SK-N-SH (cell line): ENCODE data around the gene KCNT1. TPM values are rescaled to one million over a fixed set of nuclear protein-coding genes. Genes with fewer than 3 reads are reported as not detected.

ENCODE experiments used
- CTCF ChIA-PET: fragments of 300-600, 350-600 bp; formaldehyde crosslinking; extraction: SDS; loops from one replicate; lab custom pipeline; 2021; lab: Yijun Ruan, JAX
- POLR2A ChIA-PET: fragments of 350-600 bp; sonication (Branson Sonifier 250); formaldehyde crosslinking; extraction: SDS; loops from one replicate; lab custom pipeline; 2020; ENCODE audit warnings: antibody characterized with exemption, inconsistent platforms; lab: Yijun Ruan, JAX
- DNase-seq: peaks from one replicate; pipeline ENCODE4 v3.0.0; 2012
- H2AFZ ChIP-seq: fragments of 200-600 bp; sonication (generic); 2 replicates; pipeline ENCODE4 v1.8.1; 2016; ENCODE audit warnings: antibody characterized with exemption, mild to moderate bottlenecking, low read depth
- H3F3A ChIP-seq: fragments of 200-600 bp; sonication (generic); replicated peaks from 2 replicates; pipeline ENCODE3; 2016; ENCODE audit warnings: antibody characterized with exemption, mild to moderate bottlenecking; ENCODE audit not compliant: insufficient read depth
- H3K27ac ChIP-seq, 2 experiments: fragments of 200-500 bp in 1 of 2; fragments of 200-600 bp in 1 of 2; sonication (Bioruptor generic) in 1 of 2; sonication (generic), shearing (Covaris generic) in 1 of 2; 2 replicates each; pipeline versions ENCODE4 v1.5.1 to v1.6.1; 2014 to 2016; ENCODE audit warnings: low read depth in 2 of 2, inconsistent platforms in 1 of 2, low read length in 1 of 2, mild to moderate bottlenecking in 1 of 2, mixed read lengths in 1 of 2
- H3K27me3 ChIP-seq: fragments of 200-600 bp; sonication (generic), shearing (Covaris generic); 2 replicates; pipeline ENCODE4 v1.6.1; 2016; ENCODE audit warnings: mixed run types; ENCODE audit not compliant: insufficient read depth
- H3K36me3 ChIP-seq, 2 experiments: fragments of 200-500 bp in 1 of 2; fragments of 200-600 bp in 1 of 2; sonication (Bioruptor generic) in 1 of 2; sonication (generic) in 1 of 2; replicated peaks in 1 of 2; 2 replicates each; pipeline versions ENCODE3 to v1.5.1; 2014 to 2016; ENCODE audit warnings: low read length in 1 of 2, mild to moderate bottlenecking in 1 of 2; ENCODE audit not compliant: insufficient read depth in 2 of 2, control insufficient read depth in 1 of 2
- H3K4me1 ChIP-seq, 2 experiments: fragments of 200-500 bp in 1 of 2; fragments of 200-600 bp in 1 of 2; sonication (Bioruptor generic) in 1 of 2; sonication (generic), shearing (Covaris generic) in 1 of 2; 2 replicates each; pipeline versions ENCODE4 v1.5.1 to v1.6.1; 2014 to 2016; ENCODE audit warnings: low read depth in 1 of 2, low read length in 1 of 2, mixed run types in 1 of 2; ENCODE audit not compliant: insufficient read depth in 2 of 2, control insufficient read depth in 1 of 2
- H3K4me2 ChIP-seq: fragments of 200-600 bp; sonication (generic), shearing (Covaris generic); 2 replicates; pipeline ENCODE4 v1.6.1; 2017; ENCODE audit warnings: mixed run types
- H3K4me3 ChIP-seq, 2 experiments: fragments of 200-500 bp in 1 of 2; fragments of 200-600 bp in 1 of 2; sonication (Bioruptor generic) in 1 of 2; sonication (generic), shearing (Covaris generic) in 1 of 2; 2 replicates each; pipeline versions ENCODE4 v1.5.1 to v1.8.1; 2014 to 2016; ENCODE audit warnings: low read depth in 2 of 2, inconsistent platforms in 1 of 2, low read length in 1 of 2, mild to moderate bottlenecking in 1 of 2, mixed read lengths in 1 of 2, moderate library complexity in 1 of 2
- H3K79me2 ChIP-seq: fragments of 200-600 bp; sonication (generic); 2 replicates; pipeline ENCODE4 v1.8.1; 2017; ENCODE audit warnings: mild to moderate bottlenecking; ENCODE audit not compliant: insufficient read depth
- H3K9ac ChIP-seq: fragments of 200-600 bp; sonication (generic); 2 replicates; pipeline ENCODE4 v1.6.1; 2017; ENCODE audit warnings: mixed run types
- H3K9me2 ChIP-seq: fragments of 200-600 bp; sonication (generic); 2 replicates; pipeline ENCODE4 v1.6.1; 2017; ENCODE audit warnings: mixed run types
- H3K9me3 ChIP-seq: fragments of 200-600 bp; sonication (generic); 2 replicates; pipeline ENCODE4 v1.6.1; 2017; ENCODE audit warnings: mixed run types, mild to moderate bottlenecking, moderate library complexity
- H4K20me1 ChIP-seq: fragments of 200-600 bp; sonication (generic); 2 replicates; pipeline ENCODE4 v1.6.1; 2017; ENCODE audit warnings: mild to moderate bottlenecking, mixed run types; ENCODE audit not compliant: insufficient read depth
- FOXJ3 ChIP-seq: sonication (generic); formaldehyde crosslinking; IDR thresholded peaks from 2 replicates; pipeline ENCODE4 v1.5.1; 2020; ENCODE audit warnings: mild to moderate bottlenecking, missing genetic modification reagents
- JUND ChIP-seq: IDR thresholded peaks from 2 replicates; pipeline ENCODE4 v1.4.0; 2012
- MEF2A ChIP-seq: IDR thresholded peaks from 2 replicates; pipeline ENCODE4 v1.4.0; 2012; ENCODE audit warnings: low read depth, borderline replicate concordance
- NFIC ChIP-seq: IDR thresholded peaks from 2 replicates; pipeline ENCODE4 v1.4.0; 2012; ENCODE audit warnings: borderline replicate concordance
- NRF1 ChIP-seq: IDR thresholded peaks from 2 replicates; pipeline ENCODE4 v1.6.1; 2012; ENCODE audit warnings: low read depth, mild to moderate bottlenecking, low read length
- POLR2AphosphoS5 ChIP-seq: IDR thresholded peaks from 2 replicates; pipeline ENCODE4 v1.6.1; 2012; ENCODE audit warnings: low read depth, low read length
- RAD21 ChIP-seq: IDR thresholded peaks from 2 replicates; pipeline ENCODE4 v1.6.1; 2012; ENCODE audit warnings: mild to moderate bottlenecking, low read length
- RXRA ChIP-seq: IDR thresholded peaks from 2 replicates; pipeline ENCODE4 v1.4.0; 2012; ENCODE audit warnings: low read depth, mild to moderate bottlenecking, borderline replicate concordance
- SIN3A ChIP-seq: IDR thresholded peaks from 2 replicates; pipeline ENCODE4 v1.6.1; 2012; ENCODE audit warnings: low read depth, mild to moderate bottlenecking, low read length, moderate library complexity, borderline replicate concordance
- SMC3 ChIP-seq: IDR thresholded peaks from 2 replicates; pipeline ENCODE4 v1.6.1; 2012; ENCODE audit warnings: low read depth, low read length, improper control_type of control experiment
- TAF1 ChIP-seq: IDR thresholded peaks from 2 replicates; pipeline ENCODE4 v1.6.1; 2012; ENCODE audit warnings: low read depth, mild to moderate bottlenecking, low read length, moderate library complexity, borderline replicate concordance
- TCF12 ChIP-seq: IDR thresholded peaks from 2 replicates; pipeline ENCODE4 v1.4.0; 2012
- TEAD4 ChIP-seq: IDR thresholded peaks from 2 replicates; pipeline ENCODE4 v1.4.0; 2012; ENCODE audit warnings: mild to moderate bottlenecking, borderline replicate concordance; ENCODE audit not compliant: insufficient read depth
- YY1 ChIP-seq: IDR thresholded peaks from 2 replicates; pipeline ENCODE4 v1.4.0; 2012; ENCODE audit warnings: low read depth, mild to moderate bottlenecking
- WGBS: methylation state at CpG from one replicate; pipeline ENCODE4 v1.1.6; 2017; ENCODE audit warnings: low lambda C conversion rate; 5-methylcytosine and 5-hydroxymethylcytosine counted together
- polyA plus RNA-seq, 3 experiments: library from polyadenylated mRNA; depleted of rRNA; stranded (reverse); fragments of >200 nt; gene quantifications; 2 replicates each; pipeline ENCODE4 v1.2.3, GENCODE V29; 2012
- TF ChIP-seq, protein P1 (sequence below): IDR thresholded peaks from 2 replicates; pipeline ENCODE4 v1.6.1; 2012; ENCODE audit warnings: mild to moderate bottlenecking, low read depth, low read length, moderate library complexity
- TF ChIP-seq, protein P2 (sequence below): IDR thresholded peaks from 2 replicates; pipeline ENCODE4 v1.4.0; 2012; ENCODE audit warnings: low read depth
- TF ChIP-seq, protein P3 (sequence below): IDR thresholded peaks from 2 replicates; pipeline ENCODE4; 2012

The KCNT1 gene
- polyA plus RNA-seq, 1 of the 3 experiments (the other 2 are of a cell fraction) = 0.08 TPM

DNA sequence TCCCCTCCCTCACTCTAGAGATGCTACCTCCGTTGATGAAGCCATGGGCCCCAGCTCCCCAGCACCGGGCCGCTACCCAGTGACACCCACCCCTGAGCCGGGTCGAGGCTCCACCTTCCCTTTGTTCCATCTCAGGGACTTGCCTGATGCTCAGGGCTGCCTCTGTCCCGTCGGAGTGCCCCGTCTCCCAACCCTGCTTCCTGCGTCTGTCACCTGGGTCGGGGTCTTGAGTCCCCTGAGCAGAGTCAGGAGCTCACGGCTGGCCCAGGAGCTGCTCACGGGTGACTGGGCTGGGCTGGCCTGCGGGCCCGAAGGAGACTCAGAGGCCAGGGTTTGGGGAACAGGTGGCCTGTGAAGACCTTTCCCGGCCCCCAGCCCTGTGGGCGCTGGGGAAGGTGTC is 85.3 kb downstream of the KCNT1 start:
- Histone ChIP-seq H3K4me3 (no peak overlapping the region), H3K4me1 (no peaks in the 10 kb centered on the region), H4K20me1 (no peaks in the 10 kb centered on the region), H3F3A (no peaks in the 10 kb centered on the region), H3K27me3 (no peaks in the 10 kb centered on the region), H2AFZ (no peak overlapping the region), H3K9ac (no peak overlapping the region), H3K36me3 (no peaks in the 10 kb centered on the region), H3K4me2 (no peak overlapping the region), H3K79me2 (no peaks in the 10 kb centered on the region), H3K9me2 (no peaks in the 10 kb centered on the region), H3K27ac (no peak overlapping the region), H3K9me3 (no peaks in the 10 kb centered on the region)
- no peak for TF ChIP-seq YY1
- no peak for TF ChIP-seq TAF1
- no peak for TF ChIP-seq FOXJ3 (CRISPR knock-in tag)
- TF ChIP-seq TCF12 = no peak
- TF ChIP-seq, protein P1, sequence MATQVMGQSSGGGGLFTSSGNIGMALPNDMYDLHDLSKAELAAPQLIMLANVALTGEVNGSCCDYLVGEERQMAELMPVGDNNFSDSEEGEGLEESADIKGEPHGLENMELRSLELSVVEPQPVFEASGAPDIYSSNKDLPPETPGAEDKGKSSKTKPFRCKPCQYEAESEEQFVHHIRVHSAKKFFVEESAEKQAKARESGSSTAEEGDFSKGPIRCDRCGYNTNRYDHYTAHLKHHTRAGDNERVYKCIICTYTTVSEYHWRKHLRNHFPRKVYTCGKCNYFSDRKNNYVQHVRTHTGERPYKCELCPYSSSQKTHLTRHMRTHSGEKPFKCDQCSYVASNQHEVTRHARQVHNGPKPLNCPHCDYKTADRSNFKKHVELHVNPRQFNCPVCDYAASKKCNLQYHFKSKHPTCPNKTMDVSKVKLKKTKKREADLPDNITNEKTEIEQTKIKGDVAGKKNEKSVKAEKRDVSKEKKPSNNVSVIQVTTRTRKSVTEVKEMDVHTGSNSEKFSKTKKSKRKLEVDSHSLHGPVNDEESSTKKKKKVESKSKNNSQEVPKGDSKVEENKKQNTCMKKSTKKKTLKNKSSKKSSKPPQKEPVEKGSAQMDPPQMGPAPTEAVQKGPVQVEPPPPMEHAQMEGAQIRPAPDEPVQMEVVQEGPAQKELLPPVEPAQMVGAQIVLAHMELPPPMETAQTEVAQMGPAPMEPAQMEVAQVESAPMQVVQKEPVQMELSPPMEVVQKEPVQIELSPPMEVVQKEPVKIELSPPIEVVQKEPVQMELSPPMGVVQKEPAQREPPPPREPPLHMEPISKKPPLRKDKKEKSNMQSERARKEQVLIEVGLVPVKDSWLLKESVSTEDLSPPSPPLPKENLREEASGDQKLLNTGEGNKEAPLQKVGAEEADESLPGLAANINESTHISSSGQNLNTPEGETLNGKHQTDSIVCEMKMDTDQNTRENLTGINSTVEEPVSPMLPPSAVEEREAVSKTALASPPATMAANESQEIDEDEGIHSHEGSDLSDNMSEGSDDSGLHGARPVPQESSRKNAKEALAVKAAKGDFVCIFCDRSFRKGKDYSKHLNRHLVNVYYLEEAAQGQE = no peak
- no peak for TF ChIP-seq TEAD4
- no peak for TF ChIP-seq JUND
- TF ChIP-seq SMC3 = no peak
- no peak for TF ChIP-seq POLR2AphosphoS5
- TF ChIP-seq RAD21 = no peak
- TF ChIP-seq RXRA = no peak
- TF ChIP-seq NFIC = no peak
- TF ChIP-seq, protein P2, sequence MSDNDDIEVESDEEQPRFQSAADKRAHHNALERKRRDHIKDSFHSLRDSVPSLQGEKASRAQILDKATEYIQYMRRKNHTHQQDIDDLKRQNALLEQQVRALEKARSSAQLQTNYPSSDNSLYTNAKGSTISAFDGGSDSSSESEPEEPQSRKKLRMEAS = no peak
- TF ChIP-seq, protein P3, sequence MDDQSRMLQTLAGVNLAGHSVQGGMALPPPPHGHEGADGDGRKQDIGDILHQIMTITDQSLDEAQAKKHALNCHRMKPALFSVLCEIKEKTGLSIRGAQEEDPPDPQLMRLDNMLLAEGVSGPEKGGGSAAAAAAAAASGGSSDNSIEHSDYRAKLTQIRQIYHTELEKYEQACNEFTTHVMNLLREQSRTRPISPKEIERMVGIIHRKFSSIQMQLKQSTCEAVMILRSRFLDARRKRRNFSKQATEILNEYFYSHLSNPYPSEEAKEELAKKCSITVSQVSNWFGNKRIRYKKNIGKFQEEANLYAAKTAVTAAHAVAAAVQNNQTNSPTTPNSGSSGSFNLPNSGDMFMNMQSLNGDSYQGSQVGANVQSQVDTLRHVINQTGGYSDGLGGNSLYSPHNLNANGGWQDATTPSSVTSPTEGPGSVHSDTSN = no peak
- TF ChIP-seq NRF1 = no peak
- TF ChIP-seq SIN3A = no peak
- TF ChIP-seq MEF2A = no peak
- ChIA-PET CTCF (interaction anchor here (3.8 kb wide), 1 partner anchor 10 kb away, joined by 23 read pairs; no protein-coding TSS in a partner anchor), POLR2A (no interaction called here)
- 59% methylated on average over 8 of the region's 16 CpGs for WGBS
- no peak for DNase-seq
